GM12874 (cell line): ENCODE results near the gene POLD2.

ENCODE experiments used
- TF ChIP-seq, protein P1 (sequence below): IDR thresholded peaks from 2 replicates; pipeline ENCODE4 v1.5.1; 2011; ENCODE audit warnings: low read depth, mild to moderate bottlenecking, control low read depth, low read length, moderate library complexity; ENCODE audit not compliant: insufficient read depth

The POLD2 gene

DNA sequence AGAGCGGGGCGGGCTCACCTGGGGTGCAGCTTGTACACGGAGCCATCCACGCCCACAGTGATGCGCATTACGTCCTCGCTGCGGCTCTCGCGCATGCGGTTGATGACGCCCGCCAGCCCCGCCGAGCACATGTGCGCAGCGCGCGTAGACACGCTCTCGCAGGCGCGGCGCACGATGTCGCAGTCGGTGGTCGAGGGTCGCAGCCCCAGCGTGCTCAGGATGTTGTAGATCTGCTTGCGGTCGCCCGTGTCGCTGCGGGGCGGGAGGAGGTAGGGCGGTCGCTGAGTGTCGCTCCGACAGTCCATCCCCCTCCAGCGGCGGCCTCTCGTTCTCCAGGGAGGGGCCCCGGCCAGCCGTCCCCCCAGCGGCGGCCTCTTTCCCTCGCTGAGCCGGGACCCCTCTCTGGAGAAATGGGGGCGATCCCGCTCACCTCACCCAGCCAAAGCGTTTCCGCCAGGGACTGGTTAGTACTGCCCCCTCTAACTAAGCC, 22.2 kb upstream of the POLD2 start:
- TF ChIP-seq, protein P1, sequence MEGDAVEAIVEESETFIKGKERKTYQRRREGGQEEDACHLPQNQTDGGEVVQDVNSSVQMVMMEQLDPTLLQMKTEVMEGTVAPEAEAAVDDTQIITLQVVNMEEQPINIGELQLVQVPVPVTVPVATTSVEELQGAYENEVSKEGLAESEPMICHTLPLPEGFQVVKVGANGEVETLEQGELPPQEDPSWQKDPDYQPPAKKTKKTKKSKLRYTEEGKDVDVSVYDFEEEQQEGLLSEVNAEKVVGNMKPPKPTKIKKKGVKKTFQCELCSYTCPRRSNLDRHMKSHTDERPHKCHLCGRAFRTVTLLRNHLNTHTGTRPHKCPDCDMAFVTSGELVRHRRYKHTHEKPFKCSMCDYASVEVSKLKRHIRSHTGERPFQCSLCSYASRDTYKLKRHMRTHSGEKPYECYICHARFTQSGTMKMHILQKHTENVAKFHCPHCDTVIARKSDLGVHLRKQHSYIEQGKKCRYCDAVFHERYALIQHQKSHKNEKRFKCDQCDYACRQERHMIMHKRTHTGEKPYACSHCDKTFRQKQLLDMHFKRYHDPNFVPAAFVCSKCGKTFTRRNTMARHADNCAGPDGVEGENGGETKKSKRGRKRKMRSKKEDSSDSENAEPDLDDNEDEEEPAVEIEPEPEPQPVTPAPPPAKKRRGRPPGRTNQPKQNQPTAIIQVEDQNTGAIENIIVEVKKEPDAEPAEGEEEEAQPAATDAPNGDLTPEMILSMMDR = no peak

- TF ChIP-seq, protein P1 = no peak
Observed at GRCh38 chr7:44144968-44145478, 21.7 kb upstream of the POLD2 start.

- TF ChIP-seq, protein P1 = no peak
Observed at GRCh38 chr7:44144426-44144967, 21.1 kb upstream of the POLD2 start.

- TF ChIP-seq, protein P1 = no peak
Observed at GRCh38 chr7:44143646-44144250, 20.4 kb upstream of the POLD2 start.

DNA sequence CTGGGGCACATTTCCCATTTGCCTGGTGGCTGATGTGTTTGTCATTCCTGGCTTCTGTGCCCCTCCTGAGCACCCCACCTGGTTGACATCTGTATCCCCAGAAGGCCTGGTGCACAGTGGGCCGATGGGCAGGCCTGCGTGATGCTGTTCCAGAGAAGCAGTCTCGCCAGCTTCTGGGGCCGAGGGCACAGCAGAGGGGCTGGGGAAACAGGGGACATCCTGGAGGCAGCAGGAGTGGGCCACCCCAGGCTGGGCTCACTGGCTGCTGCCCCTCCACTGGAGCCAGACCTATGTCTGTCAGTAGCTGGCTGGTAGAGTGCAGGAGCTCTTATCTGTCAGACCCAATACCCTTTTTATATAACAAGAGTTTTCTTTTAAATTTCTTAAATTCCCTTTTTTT, 18.7 kb upstream of the POLD2 start:
- TF ChIP-seq, protein P1 = no peak

DNA sequence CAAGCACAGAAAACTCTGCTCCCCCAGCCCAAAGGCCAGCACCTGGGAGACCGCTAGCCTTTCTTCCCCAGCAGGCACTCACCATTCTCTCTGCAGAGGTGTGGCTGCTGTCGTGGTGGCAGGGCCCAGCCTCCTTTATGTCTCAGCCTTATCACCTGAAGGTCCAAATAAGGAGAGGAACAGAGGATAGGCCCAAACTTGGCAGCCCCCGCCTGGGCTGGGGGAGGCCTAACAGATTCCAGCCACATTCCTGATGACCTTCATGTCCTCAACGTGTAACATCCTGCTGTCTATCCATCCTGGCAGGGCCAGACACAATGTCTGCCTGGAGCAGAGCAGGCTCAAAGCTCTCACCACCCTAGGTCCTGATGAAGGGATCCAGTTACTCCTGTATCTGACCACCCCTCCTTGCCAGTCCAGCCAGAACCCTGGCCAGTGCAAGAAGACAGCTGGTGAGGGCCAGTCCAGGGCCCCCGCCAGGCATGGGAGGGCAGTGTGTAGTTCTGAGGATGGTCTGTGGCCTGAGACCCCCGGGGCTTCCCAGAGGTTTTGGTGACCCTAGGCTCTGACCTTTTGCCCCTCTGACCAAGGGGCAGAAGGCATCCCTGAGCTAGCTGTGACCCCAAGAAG, 18.0 kb upstream of the POLD2 start, which contains the start of gene MYL7:
TSS of gene MYL7 (minus strand) at position 112 of the 630 bp plus-strand sequence. CDS start at position 85, 27 bp downstream.
- TF ChIP-seq, protein P1 = no peak

GRCh38 chr7:44140341-44140740, 17.0 kb upstream of the POLD2 start:
- TF ChIP-seq, protein P1 = no peak
